Epidermal melanocyte (primary cell): ENCODE measurements around the gene EXOC1.
"Not testable (repeated sequence)": the region's sequence is repeated elsewhere in the genome, so short reads cannot be mapped to it uniquely, and the experiment has no call there.

Experiments
- DNase-seq: peaks from one replicate; pipeline ENCODE4 v3.0.0; 2011; ENCODE audit warnings: low spot score; ENCODE audit not compliant: insufficient read length

Gene EXOC1

DNA sequence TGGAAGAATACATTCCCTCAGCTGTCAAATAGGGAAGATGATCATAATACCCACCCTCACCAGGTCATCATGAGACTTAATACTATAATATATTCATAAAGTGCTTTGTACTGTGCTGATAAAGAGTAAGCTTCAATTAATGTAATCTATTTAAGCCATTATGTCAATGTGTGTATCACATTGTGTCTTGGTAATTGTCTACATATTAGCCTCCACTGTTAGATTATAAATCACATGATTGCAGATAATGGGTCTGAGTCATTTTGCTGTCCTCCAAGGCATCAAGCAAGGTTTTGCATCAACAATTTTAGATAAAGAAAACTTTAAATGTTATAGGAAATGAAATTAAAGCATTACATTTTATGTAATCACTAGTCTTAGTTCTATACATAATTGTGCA is 50.1 kb downstream of the EXOC1 start:
- DNase-seq: no peak

DNA sequence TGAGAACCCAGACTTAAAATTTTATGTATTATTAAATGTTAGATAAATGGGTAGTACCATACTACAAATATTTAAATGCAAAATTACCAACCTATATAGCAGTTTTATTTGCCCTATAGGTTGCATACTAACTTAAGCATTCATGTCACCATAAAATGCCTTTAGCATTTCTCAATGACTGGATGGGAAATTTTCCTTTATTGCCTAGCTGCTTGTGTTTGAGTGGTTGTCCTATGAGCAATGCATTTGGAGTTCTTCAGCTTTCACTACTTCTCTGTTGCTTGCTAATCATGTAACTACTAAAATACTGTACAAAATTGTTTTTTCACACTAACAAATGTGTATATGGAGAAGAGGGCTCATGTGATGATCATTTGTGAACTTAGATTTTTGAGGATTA is 51.1 kb downstream of the EXOC1 start:
- DNase-seq: no peak

DNA sequence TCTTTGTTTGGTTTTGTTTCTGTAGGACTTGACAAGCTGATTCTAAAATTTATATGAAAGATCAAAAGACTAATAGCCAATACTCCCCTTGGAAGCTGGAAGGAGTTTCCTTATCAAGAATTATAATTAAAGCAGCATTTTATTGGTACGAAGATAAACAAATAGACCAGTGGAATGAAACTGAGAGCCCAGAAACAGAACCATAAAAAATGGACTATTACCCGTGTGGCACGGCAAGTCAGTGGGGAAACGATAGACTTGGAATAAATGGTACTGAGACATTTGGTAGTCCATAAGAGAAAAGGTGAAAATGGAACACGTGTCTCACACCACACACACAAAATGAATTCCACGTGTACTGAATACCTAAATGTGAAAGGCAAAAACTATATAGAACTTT is 52.9 kb downstream of the EXOC1 start:
- no peak for DNase-seq

DNA sequence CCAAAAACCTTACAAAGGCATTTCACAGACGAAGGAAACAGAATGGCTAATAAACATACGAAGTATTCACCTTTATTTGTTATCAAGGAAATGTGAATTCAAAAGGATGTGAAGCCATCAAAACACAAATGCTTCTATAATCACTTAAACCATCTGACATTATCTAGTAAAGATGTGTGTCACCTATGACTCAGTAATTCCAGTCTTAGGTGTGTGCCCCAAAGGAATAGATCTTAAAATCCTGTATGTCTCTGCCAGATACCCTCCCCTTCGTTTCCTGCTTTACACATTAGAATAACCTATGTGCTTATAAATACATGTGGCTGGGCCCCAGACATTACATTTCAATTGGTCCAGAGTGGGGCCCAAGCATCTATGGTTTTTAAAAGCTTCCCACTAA is 53.5 kb downstream of the EXOC1 start:
- DNase-seq: no peak

DNA sequence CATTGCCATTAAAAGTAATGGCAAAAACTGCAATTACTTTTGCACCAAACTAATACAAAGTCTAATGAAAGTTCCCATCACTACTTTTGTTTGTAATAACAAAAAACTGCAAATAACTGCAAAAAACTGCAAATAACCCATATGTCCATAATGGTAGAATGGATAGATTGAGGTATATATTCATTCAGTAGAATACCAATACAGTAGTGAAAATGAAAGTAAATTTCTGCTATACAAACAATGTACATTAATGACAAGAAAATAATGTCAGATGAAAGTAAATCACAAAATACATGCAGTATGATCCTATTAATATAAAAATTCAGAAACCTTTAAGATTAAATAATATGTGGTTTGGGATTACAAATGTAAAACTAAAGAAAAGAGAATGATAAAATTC is 54.0 kb downstream of the EXOC1 start:
- no peak for DNase-seq

DNA sequence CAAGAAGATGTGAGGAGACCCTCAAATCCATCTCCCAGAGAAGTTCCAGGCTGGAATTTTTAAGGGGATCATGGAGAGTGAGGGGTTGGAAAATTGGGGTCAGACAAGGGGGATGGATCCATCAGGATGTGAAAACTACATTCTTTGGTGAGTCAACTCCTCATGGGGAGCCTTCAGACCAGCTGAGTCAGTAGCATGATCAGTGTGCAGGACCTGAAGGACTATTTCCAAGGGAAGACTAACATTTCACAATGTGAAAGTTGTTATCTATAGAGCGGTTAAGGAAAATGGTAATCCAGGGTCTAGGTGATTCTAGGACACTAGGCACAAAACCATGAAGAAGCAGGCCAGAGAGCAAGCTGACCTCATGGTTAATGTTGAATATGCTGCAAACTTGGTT is 56.7 kb downstream of the EXOC1 start:
- DNase-seq: no peak

DNA sequence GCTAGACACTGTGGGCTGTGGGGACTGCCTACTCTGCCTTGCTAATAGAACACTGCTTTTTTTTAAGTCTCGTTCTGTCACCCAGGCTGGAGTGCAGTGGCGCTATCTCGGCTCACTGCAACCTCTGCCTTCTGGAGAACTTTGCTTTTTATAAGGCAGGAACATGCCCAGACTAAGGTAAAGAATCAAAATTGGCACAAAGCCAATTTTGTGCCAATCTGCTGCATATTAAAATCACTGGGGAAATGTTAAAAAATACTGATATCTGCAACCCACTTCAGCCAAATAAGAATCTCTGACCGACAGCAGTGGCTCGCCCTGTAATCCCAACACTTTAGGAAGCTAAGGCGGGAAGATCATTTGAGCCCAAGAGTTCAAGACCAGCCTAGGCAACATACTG is 58.8 kb downstream of the EXOC1 start:
- no peak for DNase-seq

DNA sequence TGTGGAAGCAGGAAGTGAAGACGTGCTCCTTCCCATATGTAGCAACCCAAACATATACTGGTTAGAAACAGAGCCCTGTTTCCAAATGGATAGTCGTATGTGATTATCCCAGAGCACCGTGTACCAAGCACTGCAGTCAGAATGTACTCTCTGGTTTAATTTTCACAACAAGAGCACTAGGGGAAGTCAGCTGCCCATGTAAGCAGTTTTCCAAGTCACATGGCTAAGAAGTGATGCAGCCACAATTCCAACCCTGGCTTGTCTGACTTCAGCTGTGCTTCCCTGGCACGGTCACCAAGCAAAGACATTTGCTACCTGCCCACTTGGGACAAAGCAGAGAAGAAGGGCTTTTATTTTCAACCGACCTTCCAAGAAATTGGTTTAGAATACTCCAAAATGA is 67.1 kb downstream of the EXOC1 start:
- DNase-seq: no peak

DNA sequence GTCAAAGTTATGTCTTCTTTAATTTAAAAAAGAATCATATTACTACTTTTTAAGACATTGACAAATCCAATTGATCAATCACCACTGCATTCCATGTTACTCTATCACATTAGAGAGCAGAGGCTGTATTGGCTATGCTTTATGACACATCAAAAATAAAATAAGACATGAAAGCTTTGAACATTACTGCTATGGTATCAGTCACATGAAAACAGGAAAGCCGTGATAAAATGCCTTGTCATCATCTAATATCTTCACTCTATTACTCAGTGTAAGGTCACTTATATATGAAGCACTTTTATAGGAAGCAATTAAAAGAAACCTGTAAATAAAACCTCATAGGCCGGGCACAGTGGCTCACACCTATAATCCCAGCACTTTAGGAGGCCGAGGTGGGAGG is 67.6 kb downstream of the EXOC1 start:
- DNase-seq: no peak

DNA sequence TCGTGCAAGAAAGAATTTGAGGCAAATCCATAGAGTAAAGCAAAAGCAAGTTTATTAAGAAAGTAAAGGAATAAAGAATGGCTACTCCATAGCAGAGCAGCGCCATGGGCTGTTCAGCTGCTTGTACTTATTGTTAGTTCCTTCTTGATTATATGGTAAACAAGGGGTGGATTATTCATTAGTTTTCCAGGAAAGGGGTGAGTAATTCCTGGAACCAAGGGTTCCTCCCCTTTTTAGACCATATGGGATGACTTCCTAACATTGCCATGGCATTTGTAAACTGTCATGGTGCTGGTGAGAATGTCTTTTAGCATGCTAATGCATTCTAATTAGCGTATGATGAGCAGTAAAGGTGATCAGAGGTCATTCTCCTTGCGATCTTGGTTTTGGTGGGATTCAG is 71.8 kb downstream of the EXOC1 start:
- no peak for DNase-seq

DNA sequence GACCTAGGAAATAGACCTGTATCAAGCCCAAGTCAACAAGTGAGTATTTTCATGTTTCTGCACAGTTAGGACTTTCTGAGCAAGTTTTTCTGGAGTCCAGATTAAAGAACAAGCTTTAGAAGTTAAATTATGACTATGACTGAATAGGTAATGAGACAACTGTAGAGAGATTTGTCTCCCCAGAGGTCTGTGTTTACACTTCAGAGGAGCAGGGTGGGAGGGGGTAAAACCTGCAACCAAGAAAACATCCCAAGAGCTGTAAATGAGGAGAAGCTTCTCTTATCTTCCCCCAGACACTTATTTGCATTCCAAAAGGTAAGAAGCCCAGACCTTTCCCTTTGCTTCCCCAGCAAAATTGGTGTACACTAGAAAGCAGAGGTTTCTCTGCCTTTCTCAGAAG is 73.2 kb downstream of the EXOC1 start:
- no peak for DNase-seq

DNA sequence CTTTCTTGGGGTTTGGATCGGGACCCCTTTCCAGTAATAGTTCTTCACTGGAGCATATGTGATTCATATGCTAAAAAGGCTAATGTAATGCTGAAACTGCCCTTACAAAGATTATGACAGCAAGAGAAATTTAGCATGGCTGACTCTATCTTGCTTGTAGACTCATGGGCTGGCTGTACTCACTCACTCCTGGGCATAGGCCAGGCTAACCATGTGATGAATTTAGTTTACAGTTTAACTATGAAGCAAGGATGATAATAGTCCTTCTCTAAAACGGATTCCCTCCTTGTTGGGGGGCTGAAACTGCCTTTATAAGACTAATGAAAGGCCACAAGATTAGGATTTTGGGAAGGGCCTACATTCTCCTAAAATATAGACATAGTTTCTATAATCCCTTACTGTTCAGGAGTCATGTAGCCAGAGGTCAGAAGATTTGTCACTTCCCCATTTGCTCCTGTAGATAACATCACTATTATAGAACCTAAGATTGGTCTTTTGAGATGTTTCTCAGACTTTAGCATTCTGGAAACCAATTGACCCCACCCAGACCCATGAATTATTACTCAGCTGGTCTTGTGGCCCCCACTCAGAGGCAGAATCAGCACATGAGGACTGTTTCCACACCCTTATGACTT is 74.5 kb downstream of the EXOC1 start:
- DNase-seq: no peak

DNA sequence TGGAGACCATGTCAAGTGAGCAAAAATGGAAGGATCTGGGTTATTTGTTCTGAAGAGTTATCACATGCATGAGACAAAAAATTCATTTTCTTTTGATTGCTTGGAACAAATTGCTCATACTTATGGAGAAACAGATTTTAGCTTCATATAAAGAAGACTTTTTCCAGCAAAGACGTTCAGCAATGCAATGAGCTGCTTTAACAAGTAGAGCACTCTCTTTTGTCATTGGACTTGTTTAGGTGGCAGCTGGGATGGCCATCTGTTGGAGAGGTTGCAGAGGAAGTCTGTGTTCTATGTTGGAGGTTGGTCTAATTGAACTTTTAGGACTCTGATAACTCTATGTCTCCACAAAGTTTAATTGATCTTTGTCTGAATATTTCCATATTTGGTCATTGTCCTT is 75.4 kb downstream of the EXOC1 start:
- DNase-seq: no peak

DNA sequence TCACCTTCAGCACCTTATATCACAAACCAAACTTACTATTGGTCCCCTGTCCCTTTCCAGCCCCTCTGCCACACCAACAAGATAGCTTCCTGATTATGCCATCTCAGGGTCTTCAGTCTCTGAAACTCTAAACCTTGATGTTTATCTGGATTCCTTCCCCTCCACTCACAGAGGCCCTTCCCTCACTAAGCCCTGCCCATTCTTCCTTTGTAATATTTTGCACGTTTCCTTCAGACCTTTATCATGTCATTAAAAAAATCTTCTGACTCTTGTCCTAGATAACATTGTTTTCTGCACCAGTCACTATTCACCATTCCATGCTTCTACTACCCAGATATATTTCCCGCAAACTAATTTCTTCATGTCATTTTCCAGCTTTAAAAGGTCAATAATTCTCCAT is 77.6 kb downstream of the EXOC1 start:
- no peak for DNase-seq

DNA sequence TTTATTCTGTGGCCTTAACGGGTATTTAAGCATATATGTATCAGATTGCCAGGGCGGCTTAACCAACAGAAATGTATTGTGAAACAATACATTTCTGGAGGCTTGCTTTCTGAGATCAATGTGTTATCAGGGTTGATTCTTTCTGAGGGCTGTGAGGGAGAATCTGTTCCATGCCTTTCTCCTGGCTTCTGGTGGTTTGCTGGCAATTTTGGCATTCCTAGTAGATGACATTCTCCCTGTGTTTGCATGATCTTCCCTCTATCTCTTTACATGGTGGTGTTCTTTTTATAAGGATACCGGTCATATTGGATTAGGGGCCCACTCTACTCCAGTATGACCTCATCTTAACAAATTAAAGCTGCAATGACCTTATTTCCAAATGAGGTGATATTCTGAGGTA is 78.4 kb downstream of the EXOC1 start:
- DNase-seq: no peak

DNA sequence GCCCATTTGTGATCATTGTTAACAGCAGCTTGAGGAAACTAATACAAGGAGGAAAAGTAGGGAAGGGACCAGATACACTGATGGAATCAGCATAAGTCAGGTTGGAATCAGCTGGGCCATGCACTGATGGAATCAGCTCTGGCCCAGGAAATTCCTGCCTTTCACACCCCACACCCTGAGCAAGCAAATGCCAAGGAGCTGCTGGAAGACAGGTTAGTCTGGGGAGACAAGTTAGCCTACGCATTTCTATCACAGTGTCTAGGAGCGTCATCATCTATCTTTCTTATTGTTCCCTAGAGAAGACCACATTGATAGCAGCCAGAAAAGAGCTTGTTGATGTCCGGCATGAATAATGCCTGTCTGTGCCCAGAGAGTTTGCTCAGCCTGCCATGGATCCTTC is 79.1 kb downstream of the EXOC1 start:
- DNase-seq: no peak

DNA sequence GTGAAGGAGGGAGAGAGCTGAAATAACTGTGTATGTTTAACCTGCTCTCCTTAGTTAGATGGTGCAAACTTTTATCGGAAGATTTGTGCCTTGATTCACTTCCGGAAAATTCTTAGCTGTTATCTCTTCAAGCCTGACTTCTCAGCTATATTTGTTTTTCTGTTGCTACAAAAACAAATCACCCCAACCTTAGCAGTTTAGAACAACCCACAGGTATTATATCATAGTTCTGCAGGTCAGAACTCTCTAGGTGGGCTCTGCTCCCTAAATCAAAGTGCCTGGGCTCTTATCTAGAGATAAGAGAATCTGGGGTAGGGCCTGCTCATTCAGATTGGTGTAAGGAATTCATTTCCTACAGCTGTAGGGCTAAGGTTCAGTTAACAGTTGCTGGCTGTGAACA is 80.2 kb downstream of the EXOC1 start:
- no peak for DNase-seq

DNA sequence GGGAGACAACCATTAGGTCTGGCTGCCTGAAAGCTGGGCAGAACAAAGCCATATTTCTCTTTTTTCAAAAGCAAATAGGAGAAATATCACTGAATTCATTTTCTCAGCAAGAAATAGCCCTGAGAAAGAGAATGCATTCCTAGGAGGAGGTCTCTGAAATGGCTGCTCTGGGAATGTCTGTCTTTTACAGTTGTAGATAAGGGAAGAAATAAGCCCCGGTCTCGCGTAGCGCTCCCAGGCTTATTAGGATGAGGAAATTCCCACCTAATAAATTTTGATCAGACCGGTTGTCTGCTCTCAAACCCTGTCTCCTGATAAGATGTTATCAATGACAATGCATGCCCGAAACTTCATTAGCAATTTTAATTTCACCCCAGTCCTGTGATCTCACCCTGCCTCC is 82.5 kb downstream of the EXOC1 start:
- not testable (repeated sequence) for DNase-seq

DNA sequence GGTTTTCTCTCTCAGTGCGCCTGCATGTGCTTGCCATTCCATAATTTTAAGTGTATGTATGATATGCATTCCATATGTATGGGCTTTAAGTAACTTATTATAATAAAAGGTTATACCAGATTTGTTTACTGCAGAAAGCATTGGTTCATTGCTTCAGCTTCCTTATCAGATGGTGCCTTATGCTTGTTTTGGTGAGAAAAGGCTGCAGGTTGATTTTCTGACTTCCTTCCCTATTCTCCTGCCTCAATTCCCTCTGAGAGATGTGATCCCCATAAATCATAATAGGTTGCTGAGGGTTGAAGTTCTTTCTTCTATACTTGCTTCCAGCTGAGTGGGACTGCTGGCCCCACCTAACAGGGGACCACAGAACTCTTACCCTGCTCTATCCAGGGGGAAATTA is 85.0 kb downstream of the EXOC1 start:
- DNase-seq: no peak

DNA sequence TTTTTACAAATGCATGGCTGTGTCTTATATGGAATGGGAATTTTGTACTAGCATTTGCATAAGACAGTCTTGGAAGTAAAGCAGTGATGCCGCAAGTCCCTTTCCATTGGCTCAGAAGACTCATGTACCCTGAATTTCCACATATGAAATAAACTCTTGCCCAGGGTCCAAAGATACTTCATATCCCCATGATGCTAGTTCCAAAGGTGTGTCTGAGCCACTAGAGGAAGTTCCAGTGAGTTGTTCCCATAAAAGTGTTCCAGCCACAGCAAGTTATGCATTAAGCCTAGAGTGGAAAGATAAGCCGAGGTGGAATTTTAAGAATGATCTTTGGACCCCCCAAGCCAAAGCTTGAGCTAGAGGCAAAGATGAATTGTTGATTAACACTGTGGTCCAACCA is 86.0 kb downstream of the EXOC1 start:
- DNase-seq: no peak

DNA sequence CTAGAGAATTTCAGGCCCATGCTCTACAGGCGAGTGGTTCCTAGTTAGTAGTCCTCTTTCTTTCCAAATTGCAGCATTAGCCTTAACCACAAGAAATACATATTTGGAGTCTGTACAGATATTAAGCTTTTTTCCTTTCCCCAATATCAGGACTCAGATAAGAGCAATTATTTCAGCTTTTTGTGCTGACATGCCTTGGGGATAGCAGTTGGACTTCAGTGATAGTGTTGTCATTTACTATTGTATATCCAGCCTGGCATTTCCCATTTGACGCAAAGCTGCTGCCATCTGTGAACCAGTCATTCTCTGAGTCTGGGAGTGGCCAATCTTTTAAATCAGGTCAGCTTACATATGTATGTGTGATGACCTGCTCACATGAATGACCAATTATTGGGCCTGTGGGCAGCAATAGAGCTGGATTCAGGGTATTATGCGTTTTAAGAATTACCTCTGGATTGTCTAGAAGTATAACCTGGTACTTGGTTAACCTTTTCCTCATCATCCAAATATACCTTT is 88.5 kb downstream of the EXOC1 start:
- DNase-seq: no peak

DNA sequence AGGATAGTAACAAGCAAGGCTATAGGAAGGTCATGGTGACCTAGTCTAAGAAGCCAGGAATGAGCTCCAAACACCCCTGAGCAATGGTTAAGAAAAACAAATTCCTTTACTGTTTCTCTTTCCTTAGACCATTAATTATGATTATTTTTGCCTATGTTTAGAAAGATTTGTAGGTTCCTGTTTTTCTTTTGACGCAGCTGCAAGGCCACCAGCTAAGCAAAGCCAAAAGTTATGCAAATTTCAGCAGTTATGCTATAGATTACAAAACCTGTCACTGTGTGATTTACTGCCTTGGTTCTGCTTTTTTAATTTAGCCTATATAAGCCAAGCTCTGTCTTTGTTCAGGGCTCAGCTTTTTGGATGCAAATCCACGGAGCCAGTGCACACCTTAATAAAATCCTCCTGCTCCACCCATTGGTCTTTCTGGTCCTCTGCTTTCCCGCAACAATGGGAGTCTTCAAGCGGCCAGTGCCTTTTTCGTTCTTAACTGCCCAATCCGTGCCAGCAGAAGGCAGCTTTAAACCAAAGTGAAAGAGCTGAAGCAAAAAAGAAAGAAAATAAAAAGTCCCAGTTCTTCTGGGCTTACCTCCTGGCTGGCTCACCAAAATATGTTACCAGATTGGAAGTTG is 93.9 kb downstream of the EXOC1 start:
- no peak for DNase-seq

DNA sequence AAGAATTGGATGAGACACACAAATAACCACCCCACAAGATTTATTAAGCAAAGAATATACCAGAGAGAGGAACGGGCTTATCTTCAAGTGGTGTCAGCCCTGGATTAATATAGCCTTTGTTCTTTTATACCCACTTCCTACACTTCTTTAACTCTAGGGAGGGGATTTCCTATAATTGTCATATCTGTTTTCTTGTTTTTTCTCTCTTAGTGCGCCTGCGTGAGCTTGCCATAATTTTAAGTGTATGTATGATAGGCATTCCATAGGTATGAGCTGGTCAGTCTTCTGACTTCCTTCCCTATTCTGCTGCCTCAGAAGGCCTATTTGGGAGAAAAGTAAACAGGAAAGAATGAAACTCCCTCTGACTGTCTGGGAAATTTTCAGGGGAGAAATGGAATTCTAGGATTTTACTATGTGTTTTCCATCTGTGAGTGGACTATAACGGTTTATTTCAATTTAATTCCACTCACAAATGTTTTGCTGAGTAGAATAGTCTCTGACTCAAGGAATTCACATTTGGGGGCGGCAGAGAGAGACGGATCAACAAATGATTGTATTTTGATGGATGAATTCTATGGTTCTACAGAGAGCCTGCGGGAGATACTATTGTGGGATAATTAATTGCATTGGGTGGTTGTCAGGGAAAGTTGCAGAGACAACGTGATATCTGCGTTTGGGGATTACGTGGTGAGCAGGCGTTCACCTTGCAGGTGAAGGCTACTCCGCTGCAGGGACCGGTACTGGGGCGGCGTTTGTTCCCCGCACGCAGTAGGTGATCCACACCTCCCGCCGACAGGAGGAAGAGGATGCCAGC is 94.7 kb downstream of the EXOC1 start:
- no peak for DNase-seq
